HepG2 (cell line): Measurements from ENCODE around the gene ESPN. TPM values are rescaled to one million over a fixed set of nuclear protein-coding genes. Genes with fewer than 3 reads are reported as not detected.

Experiments
- ATF7 ChIP-seq, 2 experiments: fragments of 450-650 bp in 1 of 2; sonication (generic) in 1 of 2; formaldehyde crosslinking in 1 of 2; IDR thresholded peaks; 2 replicates each; pipeline versions ENCODE4 v1.4.0 to v1.6.1; 2016 to 2020; ENCODE audit warnings: antibody characterized with exemption in 1 of 2, mild to moderate bottlenecking in 1 of 2, missing genetic modification reagents in 1 of 2
- CENPX ChIP-seq: sonication (generic); formaldehyde crosslinking; IDR thresholded peaks from 2 replicates; pipeline ENCODE4 v1.9.0; 2021; ENCODE audit warnings: mild to moderate bottlenecking, missing genetic modification reagents, moderate library complexity
- RCOR2 ChIP-seq: IDR thresholded peaks from 2 replicates; pipeline ENCODE4 v1.6.1; 2016; ENCODE audit warnings: missing biosample characterization, missing genetic modification reagents
- SRF ChIP-seq: IDR thresholded peaks from 2 replicates; pipeline ENCODE4 v1.6.1; 2011; ENCODE audit warnings: mild to moderate bottlenecking, low read depth, low read length, moderate library complexity
- ZBTB8A ChIP-seq: sonication (generic); formaldehyde crosslinking; IDR thresholded peaks from 2 replicates; pipeline ENCODE4 v1.4.0; 2020; ENCODE audit warnings: mild to moderate bottlenecking, low read depth, missing genetic modification reagents, borderline replicate concordance
- ZFP62 ChIP-seq: sonication (generic); formaldehyde crosslinking; IDR thresholded peaks from 2 replicates; pipeline ENCODE4 v1.4.0; 2020; ENCODE audit warnings: missing genetic modification reagents
- polyA plus RNA-seq, 8 experiments: library from polyadenylated mRNA; depleted of rRNA in 3 of 8; stranded (reverse) in 7 of 8; unstranded in 1 of 8; fragments of >200 nt; fragmentation: Illumina TruSeq in 4 of 8; extraction: Trizol in 4 of 8; gene quantifications; 2 replicates each; pipeline versions ENCODE4 v1.2.1 to v1.2.3, GENCODE V29; 2011 to 2016; ENCODE audit warnings: low read depth in 4 of 8, missing spikeins in 1 of 8, mixed read lengths in 1 of 8; ENCODE audit not compliant: insufficient read depth in 1 of 8
- total RNA-seq, 5 experiments: library from RNA; depleted of rRNA; stranded (reverse); fragments of >200 nt; fragmentation: Illumina TruSeq; extraction: Trizol; gene quantifications; 2 replicates each; pipeline ENCODE4 v1.2.3, GENCODE V29; 2016; ENCODE audit warnings: low read depth in 1 of 5
- TF ChIP-seq, protein P1 (sequence below): sonication (generic); formaldehyde crosslinking; IDR thresholded peaks from 2 replicates; pipeline ENCODE4 v1.4.0; 2020; ENCODE audit warnings: missing genetic modification reagents, borderline replicate concordance
- TF ChIP-seq, protein P2 (sequence below), 2 experiments: fragments of 450-650 bp in 1 of 2; sonication (generic) in 1 of 2; formaldehyde crosslinking; IDR thresholded peaks; 2 replicates each; pipeline versions ENCODE4 v1.5.0 to v1.8.0; 2020 to 2022; ENCODE audit warnings: mild to moderate bottlenecking in 1 of 2, missing genetic modification reagents in 1 of 2
- TF ChIP-seq, protein P3 (sequence below): sonication (generic); formaldehyde crosslinking; IDR thresholded peaks from 2 replicates; pipeline ENCODE4 v1.5.0; 2020; ENCODE audit warnings: mild to moderate bottlenecking, missing genetic modification reagents, moderate library complexity
- TF ChIP-seq, protein P4 (sequence below): IDR thresholded peaks from 2 replicates; pipeline ENCODE4 v1.6.1; 2018; ENCODE audit warnings: missing genetic modification reagents
- TF ChIP-seq, protein P5 (sequence below): sonication (generic); formaldehyde crosslinking; IDR thresholded peaks from 2 replicates; pipeline ENCODE4 v1.4.0; 2020; ENCODE audit warnings: missing genetic modification reagents
- TF ChIP-seq, protein P6 (sequence below): sonication (generic); formaldehyde crosslinking; conservative IDR thresholded peaks from 2 replicates; pipeline ENCODE4 v1.4.0; 2020; ENCODE audit warnings: missing genetic modification reagents

The ESPN gene
- total and polyA plus RNA-seq, 2 of the 13 experiments (the other 11 are each of a cell fraction or from before 2014, with no cell fraction given) = 48.6 to 54.2 TPM

DNA sequence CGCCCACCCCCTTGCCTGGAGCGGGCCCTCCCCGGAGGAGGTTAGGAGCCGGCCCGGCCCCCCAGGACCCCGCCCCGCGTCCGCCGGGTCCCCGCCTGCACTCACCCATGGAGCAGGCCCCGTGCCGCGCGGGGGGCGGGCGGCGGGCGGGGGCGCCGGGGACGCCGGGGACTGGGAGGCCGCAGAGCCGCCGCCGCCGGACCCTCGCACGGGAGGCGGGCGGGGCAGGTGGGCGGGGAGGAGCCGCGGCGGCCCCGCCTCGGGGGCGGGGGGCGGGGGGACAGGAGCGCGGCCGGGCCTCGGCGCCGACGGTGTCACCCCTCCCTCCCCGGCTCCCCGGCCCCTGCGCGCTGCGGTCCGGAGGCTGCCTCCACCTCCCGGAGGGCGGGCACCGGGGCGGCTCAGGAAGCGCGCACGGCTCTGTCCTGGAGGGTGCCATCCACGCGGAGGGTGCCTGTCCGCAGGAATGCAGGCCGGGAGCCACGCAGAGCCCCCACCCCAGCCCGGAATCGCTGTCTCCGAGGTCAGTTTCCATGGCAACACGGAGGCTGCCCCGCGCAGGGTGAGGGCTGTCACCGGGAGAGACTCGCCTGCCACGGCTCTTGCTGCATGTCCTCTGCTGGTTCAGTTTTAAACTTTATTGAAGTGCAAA is 72.8 kb downstream of the ESPN start (continued):
- TF ChIP-seq, protein P1, sequence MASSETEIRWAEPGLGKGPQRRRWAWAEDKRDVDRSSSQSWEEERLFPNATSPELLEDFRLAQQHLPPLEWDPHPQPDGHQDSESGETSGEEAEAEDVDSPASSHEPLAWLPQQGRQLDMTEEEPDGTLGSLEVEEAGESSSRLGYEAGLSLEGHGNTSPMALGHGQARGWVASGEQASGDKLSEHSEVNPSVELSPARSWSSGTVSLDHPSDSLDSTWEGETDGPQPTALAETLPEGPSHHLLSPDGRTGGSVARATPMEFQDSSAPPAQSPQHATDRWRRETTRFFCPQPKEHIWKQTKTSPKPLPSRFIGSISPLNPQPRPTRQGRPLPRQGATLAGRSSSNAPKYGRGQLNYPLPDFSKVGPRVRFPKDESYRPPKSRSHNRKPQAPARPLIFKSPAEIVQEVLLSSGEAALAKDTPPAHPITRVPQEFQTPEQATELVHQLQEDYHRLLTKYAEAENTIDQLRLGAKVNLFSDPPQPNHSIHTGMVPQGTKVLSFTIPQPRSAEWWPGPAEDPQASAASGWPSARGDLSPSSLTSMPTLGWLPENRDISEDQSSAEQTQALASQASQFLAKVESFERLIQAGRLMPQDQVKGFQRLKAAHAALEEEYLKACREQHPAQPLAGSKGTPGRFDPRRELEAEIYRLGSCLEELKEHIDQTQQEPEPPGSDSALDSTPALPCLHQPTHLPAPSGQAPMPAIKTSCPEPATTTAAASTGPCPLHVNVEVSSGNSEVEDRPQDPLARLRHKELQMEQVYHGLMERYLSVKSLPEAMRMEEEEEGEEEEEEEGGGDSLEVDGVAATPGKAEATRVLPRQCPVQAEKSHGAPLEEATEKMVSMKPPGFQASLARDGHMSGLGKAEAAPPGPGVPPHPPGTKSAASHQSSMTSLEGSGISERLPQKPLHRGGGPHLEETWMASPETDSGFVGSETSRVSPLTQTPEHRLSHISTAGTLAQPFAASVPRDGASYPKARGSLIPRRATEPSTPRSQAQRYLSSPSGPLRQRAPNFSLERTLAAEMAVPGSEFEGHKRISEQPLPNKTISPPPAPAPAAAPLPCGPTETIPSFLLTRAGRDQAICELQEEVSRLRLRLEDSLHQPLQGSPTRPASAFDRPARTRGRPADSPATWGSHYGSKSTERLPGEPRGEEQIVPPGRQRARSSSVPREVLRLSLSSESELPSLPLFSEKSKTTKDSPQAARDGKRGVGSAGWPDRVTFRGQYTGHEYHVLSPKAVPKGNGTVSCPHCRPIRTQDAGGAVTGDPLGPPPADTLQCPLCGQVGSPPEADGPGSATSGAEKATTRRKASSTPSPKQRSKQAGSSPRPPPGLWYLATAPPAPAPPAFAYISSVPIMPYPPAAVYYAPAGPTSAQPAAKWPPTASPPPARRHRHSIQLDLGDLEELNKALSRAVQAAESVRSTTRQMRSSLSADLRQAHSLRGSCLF (CRISPR knock-in tag) = no peak
- TF ChIP-seq ZBTB8A (CRISPR knock-in tag) (no peak), RCOR2 (CRISPR knock-in tag) (no peak), CENPX (CRISPR knock-in tag) (no peak), ATF7 (IDR thresholded peaks at IDR 0.05) (no peak), ATF7 (CRISPR knock-in tag; IDR thresholded peaks at IDR 0.05) (no peak), ZFP62 (no peak), SRF (no peak)
- TF ChIP-seq, protein P2, sequence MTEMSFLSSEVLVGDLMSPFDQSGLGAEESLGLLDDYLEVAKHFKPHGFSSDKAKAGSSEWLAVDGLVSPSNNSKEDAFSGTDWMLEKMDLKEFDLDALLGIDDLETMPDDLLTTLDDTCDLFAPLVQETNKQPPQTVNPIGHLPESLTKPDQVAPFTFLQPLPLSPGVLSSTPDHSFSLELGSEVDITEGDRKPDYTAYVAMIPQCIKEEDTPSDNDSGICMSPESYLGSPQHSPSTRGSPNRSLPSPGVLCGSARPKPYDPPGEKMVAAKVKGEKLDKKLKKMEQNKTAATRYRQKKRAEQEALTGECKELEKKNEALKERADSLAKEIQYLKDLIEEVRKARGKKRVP (CRISPR knock-in tag; IDR thresholded peaks at IDR 0.05) = no peak
- TF ChIP-seq, protein P3, sequence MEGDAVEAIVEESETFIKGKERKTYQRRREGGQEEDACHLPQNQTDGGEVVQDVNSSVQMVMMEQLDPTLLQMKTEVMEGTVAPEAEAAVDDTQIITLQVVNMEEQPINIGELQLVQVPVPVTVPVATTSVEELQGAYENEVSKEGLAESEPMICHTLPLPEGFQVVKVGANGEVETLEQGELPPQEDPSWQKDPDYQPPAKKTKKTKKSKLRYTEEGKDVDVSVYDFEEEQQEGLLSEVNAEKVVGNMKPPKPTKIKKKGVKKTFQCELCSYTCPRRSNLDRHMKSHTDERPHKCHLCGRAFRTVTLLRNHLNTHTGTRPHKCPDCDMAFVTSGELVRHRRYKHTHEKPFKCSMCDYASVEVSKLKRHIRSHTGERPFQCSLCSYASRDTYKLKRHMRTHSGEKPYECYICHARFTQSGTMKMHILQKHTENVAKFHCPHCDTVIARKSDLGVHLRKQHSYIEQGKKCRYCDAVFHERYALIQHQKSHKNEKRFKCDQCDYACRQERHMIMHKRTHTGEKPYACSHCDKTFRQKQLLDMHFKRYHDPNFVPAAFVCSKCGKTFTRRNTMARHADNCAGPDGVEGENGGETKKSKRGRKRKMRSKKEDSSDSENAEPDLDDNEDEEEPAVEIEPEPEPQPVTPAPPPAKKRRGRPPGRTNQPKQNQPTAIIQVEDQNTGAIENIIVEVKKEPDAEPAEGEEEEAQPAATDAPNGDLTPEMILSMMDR = no peak
- TF ChIP-seq, protein P4, sequence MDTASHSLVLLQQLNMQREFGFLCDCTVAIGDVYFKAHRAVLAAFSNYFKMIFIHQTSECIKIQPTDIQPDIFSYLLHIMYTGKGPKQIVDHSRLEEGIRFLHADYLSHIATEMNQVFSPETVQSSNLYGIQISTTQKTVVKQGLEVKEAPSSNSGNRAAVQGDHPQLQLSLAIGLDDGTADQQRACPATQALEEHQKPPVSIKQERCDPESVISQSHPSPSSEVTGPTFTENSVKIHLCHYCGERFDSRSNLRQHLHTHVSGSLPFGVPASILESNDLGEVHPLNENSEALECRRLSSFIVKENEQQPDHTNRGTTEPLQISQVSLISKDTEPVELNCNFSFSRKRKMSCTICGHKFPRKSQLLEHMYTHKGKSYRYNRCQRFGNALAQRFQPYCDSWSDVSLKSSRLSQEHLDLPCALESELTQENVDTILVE = no peak
- TF ChIP-seq, protein P5, sequence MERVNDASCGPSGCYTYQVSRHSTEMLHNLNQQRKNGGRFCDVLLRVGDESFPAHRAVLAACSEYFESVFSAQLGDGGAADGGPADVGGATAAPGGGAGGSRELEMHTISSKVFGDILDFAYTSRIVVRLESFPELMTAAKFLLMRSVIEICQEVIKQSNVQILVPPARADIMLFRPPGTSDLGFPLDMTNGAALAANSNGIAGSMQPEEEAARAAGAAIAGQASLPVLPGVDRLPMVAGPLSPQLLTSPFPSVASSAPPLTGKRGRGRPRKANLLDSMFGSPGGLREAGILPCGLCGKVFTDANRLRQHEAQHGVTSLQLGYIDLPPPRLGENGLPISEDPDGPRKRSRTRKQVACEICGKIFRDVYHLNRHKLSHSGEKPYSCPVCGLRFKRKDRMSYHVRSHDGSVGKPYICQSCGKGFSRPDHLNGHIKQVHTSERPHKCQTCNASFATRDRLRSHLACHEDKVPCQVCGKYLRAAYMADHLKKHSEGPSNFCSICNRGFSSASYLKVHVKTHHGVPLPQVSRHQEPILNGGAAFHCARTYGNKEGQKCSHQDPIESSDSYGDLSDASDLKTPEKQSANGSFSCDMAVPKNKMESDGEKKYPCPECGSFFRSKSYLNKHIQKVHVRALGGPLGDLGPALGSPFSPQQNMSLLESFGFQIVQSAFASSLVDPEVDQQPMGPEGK (CRISPR knock-in tag) = peak; percentile 60
- TF ChIP-seq, protein P6, sequence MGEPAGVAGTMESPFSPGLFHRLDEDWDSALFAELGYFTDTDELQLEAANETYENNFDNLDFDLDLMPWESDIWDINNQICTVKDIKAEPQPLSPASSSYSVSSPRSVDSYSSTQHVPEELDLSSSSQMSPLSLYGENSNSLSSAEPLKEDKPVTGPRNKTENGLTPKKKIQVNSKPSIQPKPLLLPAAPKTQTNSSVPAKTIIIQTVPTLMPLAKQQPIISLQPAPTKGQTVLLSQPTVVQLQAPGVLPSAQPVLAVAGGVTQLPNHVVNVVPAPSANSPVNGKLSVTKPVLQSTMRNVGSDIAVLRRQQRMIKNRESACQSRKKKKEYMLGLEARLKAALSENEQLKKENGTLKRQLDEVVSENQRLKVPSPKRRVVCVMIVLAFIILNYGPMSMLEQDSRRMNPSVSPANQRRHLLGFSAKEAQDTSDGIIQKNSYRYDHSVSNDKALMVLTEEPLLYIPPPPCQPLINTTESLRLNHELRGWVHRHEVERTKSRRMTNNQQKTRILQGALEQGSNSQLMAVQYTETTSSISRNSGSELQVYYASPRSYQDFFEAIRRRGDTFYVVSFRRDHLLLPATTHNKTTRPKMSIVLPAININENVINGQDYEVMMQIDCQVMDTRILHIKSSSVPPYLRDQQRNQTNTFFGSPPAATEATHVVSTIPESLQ (CRISPR knock-in tag) = no peak
